Endothelial cell of umbilical vein (primary cell): ENCODE results near the gene MORN5.

Source experiments
- CTCF ChIP-seq, 2 donors: IDR thresholded peaks; 1 replicate in 1 of 2; 2 replicates in 1 of 2; pipeline ENCODE4 v1.5.1; 2011; ENCODE audit warnings: low read length in 2 of 2, mild to moderate bottlenecking in 2 of 2, moderate library complexity in 2 of 2, control low read depth in 1 of 2, inconsistent platforms in 1 of 2, low read depth in 1 of 2; ENCODE audit not compliant: insufficient read depth in 1 of 2; ENCODE audit errors: extremely low read depth in 1 of 2
- MAX ChIP-seq: IDR thresholded peaks from 2 replicates; pipeline ENCODE4 v1.6.1; 2011; ENCODE audit not compliant: insufficient read depth, insufficient read length
- POLR2A ChIP-seq: IDR thresholded peaks from 2 replicates; pipeline ENCODE4 v1.6.1; 2012; ENCODE audit warnings: low read depth, mild to moderate bottlenecking, control low read depth, low read length
- POLR2AphosphoS5 ChIP-seq: IDR thresholded peaks from 2 replicates; pipeline ENCODE4 v1.6.1; 2012; ENCODE audit warnings: low read depth, mild to moderate bottlenecking, control low read depth, low read length, moderate library complexity; ENCODE audit not compliant: insufficient read depth

- TF ChIP-seq CTCF (IDR thresholded peaks at IDR 0.05; ENCODE audit: extremely low read depth in 1 of 2, insufficient read depth in 1 of 2, low read depth in 1 of 2, low read length in 2 of 2) (no peak), POLR2A (no peak), POLR2AphosphoS5 (no peak), MAX (no peak)
Measured at GRCh38 chr9:122226142-122226757, 66.5 kb downstream of the MORN5 start.
